Measurements from ENCODE around the gene DPP10. TPM values are rescaled to one million over a fixed set of nuclear protein-coding genes. Genes with fewer than 3 reads are reported as not detected.

Gene DPP10
- total RNA-seq, 1 experiment from 2014 or later = not detected

- BruUV-seq (replicated peaks) = no TSS peak
- intact Hi-C loops (cut with micrococcal nuclease; ENCODE audit: unreplicated experiment) = no loop called here
- no peak overlapping the region for H3K27ac Mint-ChIP-seq (ENCODE audit: unreplicated experiment)
- no peaks in the 10 kb centered on the region for H3K36me3 Mint-ChIP-seq (ENCODE audit: insufficient read depth, unreplicated experiment)
- DNase-seq = no peak
- CTCF ChIA-PET = no interaction called here
- no peaks in the 10 kb centered on the region for H3K27me3 Mint-ChIP-seq (ENCODE audit: unreplicated experiment)
- no peak overlapping the region for H3K4me3 Mint-ChIP-seq (ENCODE audit: low read depth, unreplicated experiment)
- H3K9me3 Mint-ChIP-seq (ENCODE audit: low read depth, unreplicated experiment) = peaks cover 2% of the 10 kb centered on the region
- no peaks in the 10 kb centered on the region for H3K4me1 Mint-ChIP-seq (ENCODE audit: low read depth, unreplicated experiment)
- TF ChIP-seq CTCF (IDR thresholded peaks at IDR 0.05; ENCODE audit: unreplicated experiment) = no peak
Measured at GRCh38 chr2:115838539-115838938, 1396.1 kb downstream of the DPP10 start.

DNA sequence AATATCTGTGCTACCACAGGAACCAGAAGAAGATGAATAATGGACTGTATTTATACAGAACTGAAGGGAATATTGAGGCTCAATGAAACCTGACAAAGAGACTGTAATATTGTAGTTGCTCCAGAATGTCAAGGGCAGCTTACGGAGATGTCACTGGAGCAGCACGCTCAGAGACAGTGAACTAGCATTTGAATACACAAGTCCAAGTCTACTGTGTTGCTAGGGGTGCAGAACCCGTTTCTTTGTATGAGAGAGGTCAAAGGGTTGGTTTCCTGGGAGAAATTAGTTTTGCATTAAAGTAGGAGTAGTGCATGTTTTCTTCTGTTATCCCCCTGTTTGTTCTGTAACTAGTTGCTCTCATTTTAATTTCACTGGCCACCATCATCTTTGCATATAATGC, 1399.9 kb downstream of the DPP10 start:
- DNase-seq = no peak
- intact Hi-C loops (cut with micrococcal nuclease; ENCODE audit: unreplicated experiment) = no loop called here
- CTCF ChIA-PET = no interaction called here
- no peaks in the 10 kb centered on the region for H3K27me3 Mint-ChIP-seq (ENCODE audit: unreplicated experiment)
- peaks cover 5% of the 10 kb centered on the region for H3K9me3 Mint-ChIP-seq (ENCODE audit: low read depth, unreplicated experiment)
- TF ChIP-seq CTCF (IDR thresholded peaks at IDR 0.05; ENCODE audit: unreplicated experiment) = no peak
- no TSS peak for BruUV-seq (replicated peaks)
- no peaks in the 10 kb centered on the region for H3K4me1 Mint-ChIP-seq (ENCODE audit: low read depth, unreplicated experiment)
- H3K4me3 Mint-ChIP-seq (ENCODE audit: low read depth, unreplicated experiment) = no peak overlapping the region
- no peaks in the 10 kb centered on the region for H3K36me3 Mint-ChIP-seq (ENCODE audit: insufficient read depth, unreplicated experiment)
- no peak overlapping the region for H3K27ac Mint-ChIP-seq (ENCODE audit: unreplicated experiment)

DNA sequence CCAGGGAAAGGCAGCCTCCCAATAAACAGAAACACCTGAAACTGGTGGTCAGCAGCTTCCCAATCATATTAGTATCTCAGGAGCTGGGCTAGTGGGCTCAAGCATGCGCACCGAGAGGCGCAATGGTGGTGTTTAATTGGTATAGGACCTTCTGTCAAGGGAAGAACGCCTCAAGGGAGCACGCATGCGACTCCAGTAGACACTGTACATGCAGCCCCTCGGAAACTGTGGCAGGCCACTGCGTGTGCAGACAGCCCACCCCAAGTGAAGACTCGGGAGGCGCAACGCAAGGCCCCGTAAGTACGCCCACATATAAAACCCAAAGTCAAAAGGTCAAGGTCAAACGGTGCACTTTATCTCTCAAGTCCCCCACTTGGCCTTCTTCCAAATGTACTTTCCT, 1405.8 kb downstream of the DPP10 start:
- no peak for TF ChIP-seq CTCF (IDR thresholded peaks at IDR 0.05; ENCODE audit: unreplicated experiment)
- peaks cover 3% of the 10 kb centered on the region for H3K36me3 Mint-ChIP-seq (ENCODE audit: insufficient read depth, unreplicated experiment)
- no peak overlapping the region for H3K4me3 Mint-ChIP-seq (ENCODE audit: low read depth, unreplicated experiment)
- no peaks in the 10 kb centered on the region for H3K4me1 Mint-ChIP-seq (ENCODE audit: low read depth, unreplicated experiment)
- H3K9me3 Mint-ChIP-seq (ENCODE audit: low read depth, unreplicated experiment) = peaks cover 15% of the 10 kb centered on the region
- no peak overlapping the region for H3K27ac Mint-ChIP-seq (ENCODE audit: unreplicated experiment)
- BruUV-seq (replicated peaks) = no TSS peak
- intact Hi-C loops (cut with micrococcal nuclease; ENCODE audit: unreplicated experiment) = no loop called here
- no peaks in the 10 kb centered on the region for H3K27me3 Mint-ChIP-seq (ENCODE audit: unreplicated experiment)
- CTCF ChIA-PET = no interaction called here
- DNase-seq = no peak

DNA sequence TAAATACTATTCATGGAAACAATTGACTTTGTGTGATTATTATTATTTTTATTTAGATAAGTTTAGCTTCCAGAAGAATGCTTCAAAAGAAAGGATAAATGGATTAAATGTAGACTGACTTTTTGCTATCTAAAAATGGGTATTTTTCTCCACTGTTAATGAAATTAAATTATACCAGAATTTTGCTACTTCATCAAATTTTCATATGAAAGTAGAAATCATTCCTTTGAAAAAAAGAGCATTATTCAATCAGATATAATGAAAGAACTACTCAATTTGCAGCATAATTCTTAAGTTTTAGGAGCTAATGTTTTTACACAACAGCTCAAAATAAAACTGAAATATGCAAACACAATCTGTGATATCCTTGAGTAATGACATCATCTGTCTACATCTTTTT, 1424.6 kb downstream of the DPP10 start:
- Mint-ChIP-seq H3K36me3 (ENCODE audit: insufficient read depth, unreplicated experiment) (no peaks in the 10 kb centered on the region), H3K4me1 (ENCODE audit: low read depth, unreplicated experiment) (no peaks in the 10 kb centered on the region), H3K27ac (ENCODE audit: unreplicated experiment) (no peak overlapping the region), H3K9me3 (ENCODE audit: low read depth, unreplicated experiment) (peaks cover 6% of the 10 kb centered on the region), H3K27me3 (ENCODE audit: unreplicated experiment) (no peaks in the 10 kb centered on the region), H3K4me3 (ENCODE audit: low read depth, unreplicated experiment) (no peak overlapping the region)
- CTCF ChIA-PET = no interaction called here
- DNase-seq = no peak
- intact Hi-C loops (cut with micrococcal nuclease; ENCODE audit: unreplicated experiment) = no loop called here
- TF ChIP-seq CTCF (IDR thresholded peaks at IDR 0.05; ENCODE audit: unreplicated experiment) = no peak
- no TSS peak for BruUV-seq (replicated peaks)
